LNCAP (cell line): ENCODE results near the gene ETF1.

Experiments used
- TF ChIP-seq, protein P1 (sequence below): fragments of 450-650 bp; IDR thresholded peaks from 2 replicates; pipeline ENCODE4 v1.5.1; 2017; ENCODE audit warnings: mild to moderate bottlenecking

Gene ETF1

DNA sequence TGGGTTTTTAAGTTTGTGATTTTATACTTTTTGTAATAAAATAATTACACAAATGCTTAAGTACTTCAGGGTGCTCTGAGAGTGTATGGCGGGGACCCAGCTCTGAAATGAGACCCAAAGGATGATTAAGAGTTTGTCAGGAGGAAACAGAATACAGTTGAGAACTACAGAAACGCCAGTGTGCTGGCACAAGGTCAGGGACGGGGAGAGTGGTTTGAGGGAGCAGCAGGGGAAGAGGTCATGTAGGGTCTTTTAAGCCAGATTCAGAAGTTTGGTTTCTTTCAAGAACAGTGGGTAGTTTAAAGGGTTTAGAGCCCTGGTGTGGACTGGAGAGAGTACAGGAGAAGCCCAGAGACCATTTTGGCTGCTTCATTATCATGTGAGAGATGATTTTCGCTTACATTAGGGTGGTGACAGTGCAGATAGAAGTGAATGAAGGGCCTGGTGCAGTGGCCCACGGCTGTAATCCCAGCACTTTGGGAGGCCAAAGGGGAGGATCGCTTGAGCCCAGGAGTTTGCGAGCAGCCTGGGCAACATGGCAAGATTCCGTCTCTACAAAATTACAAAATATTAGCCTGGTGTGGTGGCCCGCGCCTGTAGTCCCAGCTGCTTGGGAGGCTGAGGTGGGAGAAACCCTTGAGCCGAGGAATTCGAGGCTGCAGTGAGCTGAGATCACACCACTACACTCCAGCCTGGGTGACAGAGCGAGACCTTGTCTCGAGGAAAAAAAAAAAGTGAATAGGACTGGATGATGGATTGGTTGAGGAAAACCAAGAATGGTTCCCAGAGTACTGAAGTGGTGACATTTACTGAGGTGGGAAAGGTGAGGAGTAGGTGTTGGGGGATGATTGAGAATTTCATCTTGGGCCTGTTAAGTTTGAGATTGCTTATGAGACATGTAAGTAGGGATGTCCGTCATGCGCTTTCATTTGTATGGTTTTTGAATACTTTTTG, 1.4 kb upstream of the ETF1 start:
- TF ChIP-seq, protein P1, sequence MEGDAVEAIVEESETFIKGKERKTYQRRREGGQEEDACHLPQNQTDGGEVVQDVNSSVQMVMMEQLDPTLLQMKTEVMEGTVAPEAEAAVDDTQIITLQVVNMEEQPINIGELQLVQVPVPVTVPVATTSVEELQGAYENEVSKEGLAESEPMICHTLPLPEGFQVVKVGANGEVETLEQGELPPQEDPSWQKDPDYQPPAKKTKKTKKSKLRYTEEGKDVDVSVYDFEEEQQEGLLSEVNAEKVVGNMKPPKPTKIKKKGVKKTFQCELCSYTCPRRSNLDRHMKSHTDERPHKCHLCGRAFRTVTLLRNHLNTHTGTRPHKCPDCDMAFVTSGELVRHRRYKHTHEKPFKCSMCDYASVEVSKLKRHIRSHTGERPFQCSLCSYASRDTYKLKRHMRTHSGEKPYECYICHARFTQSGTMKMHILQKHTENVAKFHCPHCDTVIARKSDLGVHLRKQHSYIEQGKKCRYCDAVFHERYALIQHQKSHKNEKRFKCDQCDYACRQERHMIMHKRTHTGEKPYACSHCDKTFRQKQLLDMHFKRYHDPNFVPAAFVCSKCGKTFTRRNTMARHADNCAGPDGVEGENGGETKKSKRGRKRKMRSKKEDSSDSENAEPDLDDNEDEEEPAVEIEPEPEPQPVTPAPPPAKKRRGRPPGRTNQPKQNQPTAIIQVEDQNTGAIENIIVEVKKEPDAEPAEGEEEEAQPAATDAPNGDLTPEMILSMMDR, result no peak

DNA sequence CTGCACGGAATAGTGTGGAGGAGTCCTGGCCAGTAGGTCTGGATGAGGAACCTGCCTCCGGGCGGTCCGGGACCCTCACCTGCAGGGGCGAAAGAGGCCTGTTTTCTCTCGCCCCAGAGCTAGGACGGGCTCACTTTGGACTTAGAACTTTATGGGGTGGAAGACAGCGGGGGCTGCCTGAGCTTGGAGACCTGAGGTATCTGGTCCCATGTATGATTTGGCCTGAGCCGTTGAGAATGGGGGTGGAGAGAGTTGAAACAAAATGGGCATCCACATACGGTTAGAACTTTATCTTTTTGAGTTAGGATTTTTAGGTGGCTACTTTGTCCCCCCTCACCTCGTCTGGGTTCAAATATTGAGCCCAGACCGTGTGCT, 681 bp upstream of the ETF1 start:
- TF ChIP-seq, protein P1, result no peak

DNA sequence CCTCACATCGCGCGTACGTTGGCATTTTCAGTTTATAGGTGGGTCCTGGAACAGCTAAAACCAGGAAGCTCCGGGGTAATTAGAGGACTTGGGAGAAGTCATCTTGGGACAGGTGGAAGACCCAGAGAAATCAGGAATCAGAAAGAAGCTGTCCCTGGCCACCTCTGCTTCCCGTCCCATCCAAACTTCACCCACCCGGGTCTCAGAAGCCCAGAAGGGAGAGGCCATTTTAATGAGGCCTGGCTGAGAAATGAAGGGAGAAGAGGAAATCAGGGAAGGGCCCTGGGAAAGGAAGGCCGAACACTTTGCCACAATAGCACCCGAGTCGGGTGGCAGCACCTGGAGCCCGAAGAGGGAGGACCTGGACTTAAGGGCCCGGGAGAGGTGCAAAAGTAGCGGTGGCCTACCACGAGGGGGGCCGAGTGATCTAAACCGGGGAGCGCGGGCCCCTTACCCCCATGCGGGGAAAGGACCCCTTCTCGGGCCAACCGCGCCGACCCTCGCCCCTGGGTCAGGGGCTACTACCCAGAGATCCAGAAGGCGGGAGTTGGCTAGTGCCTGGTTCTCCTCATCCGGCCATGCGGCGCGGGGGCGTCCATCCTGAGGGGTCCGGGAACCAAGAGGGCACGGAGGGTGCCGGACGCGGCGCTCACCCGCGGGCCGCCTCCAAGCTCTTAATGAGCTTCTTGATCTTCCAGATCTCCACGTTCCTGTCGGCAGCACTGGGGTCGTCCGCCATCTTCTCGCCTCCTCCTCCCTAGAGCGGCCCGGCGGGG, 668 bp downstream of the ETF1 start:
- TF ChIP-seq, protein P1, result no peak

DNA sequence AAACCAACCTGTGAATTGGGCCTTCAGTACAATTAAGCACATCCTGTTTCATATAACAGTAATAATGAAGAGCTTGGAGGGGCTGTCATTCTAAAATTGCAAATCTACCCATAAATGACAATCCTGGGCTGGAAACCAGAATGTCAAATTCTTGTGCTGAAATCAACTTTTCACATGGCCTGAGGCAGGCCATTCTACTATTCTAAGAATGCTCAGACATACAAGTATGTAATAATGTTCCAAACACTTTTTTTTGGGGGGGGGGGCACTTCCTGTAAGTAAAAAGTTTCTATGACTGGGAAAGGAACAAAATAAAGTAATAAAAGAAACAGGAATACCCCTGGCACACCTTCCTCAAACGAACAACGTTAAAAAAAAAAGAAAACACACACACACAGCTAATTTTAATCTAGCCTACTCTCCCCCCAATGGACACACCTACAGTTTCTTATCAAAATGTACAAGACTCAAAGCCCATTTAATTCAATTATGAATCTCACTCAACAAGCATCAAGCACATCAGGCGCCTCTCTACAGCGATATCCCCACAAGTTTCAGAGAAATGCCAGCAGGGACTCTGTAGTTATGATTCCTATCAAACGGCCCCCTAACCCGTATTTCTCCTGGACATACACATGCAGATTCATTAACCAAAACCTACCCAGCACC, 1.4 kb downstream of the ETF1 start:
- TF ChIP-seq, protein P1, result no peak

DNA sequence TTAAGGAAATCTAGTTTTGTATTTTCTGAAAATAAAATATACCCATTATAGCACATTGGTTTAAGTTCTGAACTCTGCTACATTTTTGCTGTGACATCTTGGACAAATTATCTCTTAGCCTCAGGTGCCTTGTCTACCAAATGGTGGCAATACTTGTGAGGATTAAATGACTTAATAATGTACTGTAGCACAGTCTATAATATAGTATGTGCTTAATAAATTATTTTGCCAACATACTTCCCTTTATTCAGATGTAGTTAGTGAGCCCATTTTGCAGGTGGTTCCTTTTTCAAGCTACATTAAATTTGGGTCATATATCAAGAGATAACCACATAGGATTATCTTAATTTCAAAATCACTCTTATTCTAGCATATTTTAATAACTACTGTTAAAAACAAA, 3.2 kb downstream of the ETF1 start:
- TF ChIP-seq, protein P1, result no peak

DNA sequence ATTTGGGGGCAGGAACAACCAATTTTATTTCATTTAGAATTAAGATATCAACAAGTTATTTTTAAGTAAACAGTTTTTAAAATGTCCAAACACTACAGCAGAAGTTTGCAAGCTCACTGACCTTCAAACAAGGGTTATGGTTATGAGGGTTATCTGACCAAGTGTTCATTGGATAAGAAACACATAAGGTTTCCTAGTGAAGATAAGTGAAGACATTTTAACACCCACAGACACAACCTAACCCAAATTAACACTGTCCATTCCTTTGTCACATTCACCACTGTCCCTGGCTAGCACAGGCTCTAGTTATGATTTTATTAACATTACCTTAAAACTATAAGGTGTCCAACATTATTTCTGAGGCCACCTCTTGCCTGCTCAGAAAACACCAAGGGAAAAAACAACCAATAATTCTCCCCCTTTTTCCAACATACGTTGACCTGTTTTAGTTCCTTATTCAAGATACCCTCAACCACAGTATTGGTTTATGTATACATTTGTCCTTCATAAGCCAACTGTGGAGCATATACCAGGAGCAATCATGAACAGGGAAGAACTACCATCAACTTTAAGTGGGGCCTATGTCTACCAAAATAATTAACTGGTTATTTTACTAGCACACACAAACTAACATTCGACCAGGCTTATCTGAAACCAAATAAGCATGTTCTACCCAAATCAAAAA, 4.0 kb downstream of the ETF1 start:
- TF ChIP-seq, protein P1, result no peak
